HAP-1 (cell line): ENCODE measurements around the gene NR5A2.

ENCODE experiments used
- DNase-seq, 2 experiments: peaks; one replicate each; pipeline ENCODE4 v3.0.0-alpha.2; 2016 to 2020; ENCODE audit warnings: low spot score in 2 of 2
- H3K27me3 ChIP-seq: fragments of 250-450 bp; sonication (Bioruptor Pico); 2 replicates; pipeline ENCODE4 v1.5.1; 2020; ENCODE audit warnings: low read depth, mild to moderate bottlenecking, moderate library complexity
- H3K36me3 ChIP-seq: fragments of 250-450 bp; sonication (Bioruptor Pico); replicated peaks from 2 replicates; pipeline ENCODE4 v1.5.1; 2020; ENCODE audit warnings: mild to moderate bottlenecking
- H3K4me1 ChIP-seq: fragments of 250-450 bp; sonication (Bioruptor Pico); 2 replicates; pipeline ENCODE4 v1.5.1; 2020; ENCODE audit warnings: mild to moderate bottlenecking
- H3K4me3 ChIP-seq: fragments of 250-450 bp; sonication (Bioruptor Pico); 2 replicates; pipeline ENCODE4 v1.5.1; 2020; ENCODE audit warnings: mild to moderate bottlenecking, moderate library complexity
- H3K9me3 ChIP-seq: fragments of 250-450 bp; sonication (Bioruptor Pico); 2 replicates; pipeline ENCODE4 v1.5.1; 2020; ENCODE audit warnings: mild to moderate bottlenecking, moderate library complexity
- in situ Hi-C: fragments of 300-500 bp; cut with MboI; formaldehyde crosslinking; loops from 3 replicates; pipeline ENCODE4 v1.14.3; 2020; ENCODE audit warnings: low sequenced_read_pairs, inconsistent platforms, mixed read lengths

The NR5A2 gene

DNA sequence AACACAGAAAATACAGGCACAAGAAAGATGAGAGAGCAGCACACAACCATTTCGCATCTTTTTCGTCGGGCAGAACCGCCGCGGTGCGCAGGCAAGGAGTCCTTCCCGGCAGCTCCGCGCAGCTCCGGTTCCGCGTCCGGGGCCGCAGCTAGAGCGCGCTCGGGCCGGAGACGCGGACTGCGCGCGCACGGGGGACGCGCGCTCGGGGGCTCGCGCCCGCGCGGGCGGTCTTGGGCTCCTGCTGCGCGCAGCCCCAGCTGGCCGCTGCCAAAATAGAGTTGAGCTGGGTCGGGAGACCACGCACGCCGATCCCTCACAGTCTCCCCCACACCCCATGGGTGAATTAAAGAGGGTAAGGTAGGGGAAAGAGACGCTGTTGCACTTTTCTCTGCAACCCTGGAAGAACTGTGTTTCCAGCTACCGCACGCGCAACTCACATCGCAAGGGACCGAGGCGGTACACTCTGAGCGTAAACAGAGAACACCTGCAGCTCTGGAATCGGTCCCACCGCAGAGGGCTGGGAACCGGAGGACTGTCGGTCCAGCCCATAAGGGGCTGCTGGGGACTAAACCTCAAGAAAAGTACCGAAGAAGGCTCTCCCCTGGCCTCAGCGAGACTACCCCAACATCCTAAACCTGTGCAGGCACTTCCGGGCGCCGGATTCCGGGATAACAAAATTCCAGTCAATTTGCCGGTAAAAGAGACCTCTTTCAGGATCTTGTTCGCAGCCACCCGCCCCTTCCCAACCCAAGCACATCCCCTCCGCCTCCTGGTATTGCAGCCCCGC, 1.7 kb downstream of the NR5A2 start:
- in situ Hi-C loops = no loop called here
- peaks cover 9% of the 10 kb centered on the region for H3K4me1 ChIP-seq
- H3K9me3 ChIP-seq = no peaks in the 10 kb centered on the region
- no peaks in the 10 kb centered on the region for H3K36me3 ChIP-seq
- peak overlapping the region; percentile 43 for H3K4me3 ChIP-seq
- DNase-seq = peak; percentile 43 to 70
- H3K27me3 ChIP-seq = no peaks in the 10 kb centered on the region

DNA sequence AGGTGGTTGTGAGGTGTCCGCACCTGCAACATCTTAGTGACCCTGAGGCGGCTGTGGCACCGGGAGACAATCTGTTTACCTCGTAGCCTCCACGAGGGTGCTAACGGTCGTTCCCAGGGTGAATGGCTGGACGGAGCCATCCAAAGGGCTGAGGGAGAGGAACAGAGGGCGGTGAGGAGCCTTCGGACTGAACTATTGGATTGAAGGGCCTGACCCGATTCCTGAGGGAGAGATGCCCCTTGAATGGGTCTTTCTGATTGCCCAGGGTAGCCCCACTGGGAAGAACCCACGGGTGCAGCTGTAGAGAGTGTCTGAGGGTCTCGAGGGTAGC, 2.3 kb downstream of the NR5A2 start:
- in situ Hi-C loops = loop anchor here (10.0 kb wide), 1 partner anchor 235 kb away; no protein-coding TSS in a partner anchor
- Histone ChIP-seq H3K9me3 (no peaks in the 10 kb centered on the region), H3K36me3 (no peaks in the 10 kb centered on the region), H3K4me1 (peaks cover 9% of the 10 kb centered on the region), H3K4me3 (peak overlapping the region; percentile 43), H3K27me3 (no peaks in the 10 kb centered on the region)
- DNase-seq = no peak

GRCh38 chr1:200030791-200031190, 3.3 kb downstream of the NR5A2 start:
- no peaks in the 10 kb centered on the region for H3K27me3 ChIP-seq
- no peaks in the 10 kb centered on the region for H3K9me3 ChIP-seq
- no peak for DNase-seq
- H3K4me1 ChIP-seq = peaks cover 9% of the 10 kb centered on the region
- H3K4me3 ChIP-seq = no peak overlapping the region
- in situ Hi-C loops = loop anchor here (10.0 kb wide), 1 partner anchor 236 kb away; no protein-coding TSS in a partner anchor
- H3K36me3 ChIP-seq = no peaks in the 10 kb centered on the region

DNA sequence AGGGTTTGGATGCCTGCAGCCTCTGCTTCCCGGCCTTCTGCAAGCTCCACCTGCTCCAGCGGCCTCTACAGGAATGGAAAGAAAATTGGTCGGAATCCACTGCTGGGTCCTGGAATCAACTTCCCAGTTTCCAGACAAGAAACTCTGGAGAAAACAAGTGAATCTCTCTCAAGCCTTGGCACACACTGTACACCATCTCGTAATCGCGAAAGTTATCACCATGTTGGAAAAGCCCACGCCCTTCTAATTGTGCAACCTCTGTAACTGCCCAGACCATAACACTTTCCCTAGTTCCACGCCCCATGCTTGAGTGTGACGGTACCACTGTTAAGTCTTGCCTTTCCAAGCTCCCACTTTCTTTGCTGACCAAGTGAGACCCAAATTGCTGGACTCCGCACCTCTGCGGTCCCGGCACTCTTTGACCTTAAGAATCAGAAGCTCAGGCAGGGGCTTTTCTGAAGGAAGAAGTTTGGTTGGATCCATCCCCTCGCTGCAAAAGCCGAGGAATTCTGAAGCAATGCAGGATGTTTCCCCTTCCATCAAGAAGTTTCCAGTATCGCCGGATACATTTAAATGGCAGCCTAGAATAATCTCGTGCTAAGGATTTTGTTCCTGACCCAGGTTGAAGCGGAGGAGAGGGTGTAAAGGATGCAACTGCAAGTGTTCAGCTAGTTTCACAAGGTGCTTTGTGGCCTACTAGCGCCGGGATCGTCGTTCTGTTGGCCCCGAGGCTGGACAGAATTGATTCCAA, 6.2 kb downstream of the NR5A2 start:
- no peaks in the 10 kb centered on the region for H3K9me3 ChIP-seq
- peaks cover 14% of the 10 kb centered on the region for H3K4me1 ChIP-seq
- no peak for DNase-seq
- no peaks in the 10 kb centered on the region for H3K36me3 ChIP-seq
- in situ Hi-C loops = loop anchor here (10.0 kb wide), 1 partner anchor 239 kb away; no protein-coding TSS in a partner anchor
- H3K4me3 ChIP-seq = no peak overlapping the region
- no peaks in the 10 kb centered on the region for H3K27me3 ChIP-seq

GRCh38 chr1:200034262-200034557, 6.7 kb downstream of the NR5A2 start:
- in situ Hi-C loops = loop anchor here (10.0 kb wide), 1 partner anchor 239 kb away; no protein-coding TSS in a partner anchor
- Histone ChIP-seq H3K9me3 (no peaks in the 10 kb centered on the region), H3K36me3 (no peaks in the 10 kb centered on the region), H3K27me3 (no peaks in the 10 kb centered on the region), H3K4me1 (peaks cover 13% of the 10 kb centered on the region), H3K4me3 (no peak overlapping the region)
- DNase-seq = no peak

DNA sequence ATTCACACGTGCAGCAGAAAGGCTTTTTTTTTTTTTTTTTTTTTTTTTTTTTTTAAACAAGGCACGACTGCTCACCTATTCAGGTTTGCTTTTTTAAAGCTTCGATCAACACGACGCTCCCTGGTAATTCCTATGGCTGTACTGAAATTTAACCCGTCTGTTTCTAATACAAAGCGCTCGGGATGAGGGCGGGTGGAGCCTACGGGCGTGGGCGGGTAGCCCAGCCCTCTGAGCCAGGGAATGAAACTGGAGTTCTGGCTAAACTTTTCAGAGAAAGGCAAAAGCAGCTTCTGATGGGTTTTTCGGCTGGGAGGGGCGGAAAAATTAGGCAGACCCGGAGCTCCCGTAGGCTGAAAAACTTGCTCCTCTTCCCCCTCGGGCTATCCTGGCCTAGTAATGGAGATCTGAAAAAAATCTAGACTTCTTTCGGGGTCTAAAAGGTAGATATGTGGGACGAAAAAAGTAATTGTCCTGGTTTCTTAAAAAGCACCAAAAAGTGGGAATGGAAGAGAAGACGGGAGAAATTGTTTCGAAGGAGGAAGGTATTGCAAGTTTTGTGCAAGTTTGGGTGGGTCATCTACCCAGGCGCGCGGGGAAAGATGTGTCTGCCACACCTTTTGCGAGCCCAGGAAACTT, 7.4 kb downstream of the NR5A2 start:
- Histone ChIP-seq H3K4me1 (peaks cover 13% of the 10 kb centered on the region), H3K36me3 (no peaks in the 10 kb centered on the region), H3K9me3 (no peaks in the 10 kb centered on the region), H3K27me3 (no peaks in the 10 kb centered on the region), H3K4me3 (no peak overlapping the region)
- no peak for DNase-seq
- in situ Hi-C loops = loop anchor here (10.0 kb wide), 1 partner anchor 240 kb away; no protein-coding TSS in a partner anchor

DNA sequence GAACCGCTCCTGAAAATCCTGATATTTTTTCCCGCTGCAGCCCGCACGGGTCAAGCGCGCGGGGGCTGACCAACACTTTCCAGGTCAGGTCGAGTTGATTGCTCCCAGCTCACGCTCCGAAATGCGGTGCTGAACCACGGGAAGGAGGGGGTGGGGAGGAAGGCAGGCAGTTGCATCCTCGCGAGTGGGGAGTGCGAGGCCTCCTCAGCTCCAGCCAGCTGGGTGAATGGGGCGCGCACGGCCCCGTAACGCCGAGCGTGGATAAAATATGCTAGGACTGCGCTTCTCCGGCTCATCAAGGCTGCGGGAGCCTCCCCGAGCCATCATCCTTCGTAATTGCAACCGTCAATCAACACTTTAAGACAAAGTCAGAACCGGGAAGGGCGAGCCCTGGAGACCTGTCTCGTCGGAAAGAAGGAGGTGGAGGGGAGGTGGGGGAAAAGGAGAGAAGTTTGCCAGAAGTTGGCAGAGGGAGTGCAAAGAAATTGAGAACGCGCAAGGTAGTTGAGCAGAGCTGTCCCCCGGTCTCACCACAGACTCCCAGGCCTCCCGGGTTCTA, 8.0 kb downstream of the NR5A2 start:
- H3K27me3 ChIP-seq = no peaks in the 10 kb centered on the region
- no peaks in the 10 kb centered on the region for H3K36me3 ChIP-seq
- in situ Hi-C loops = loop anchor here (10.0 kb wide), 1 partner anchor 241 kb away; no protein-coding TSS in a partner anchor
- H3K4me3 ChIP-seq = no peak overlapping the region
- DNase-seq = no peak
- H3K4me1 ChIP-seq = peaks cover 13% of the 10 kb centered on the region
- no peaks in the 10 kb centered on the region for H3K9me3 ChIP-seq

DNA sequence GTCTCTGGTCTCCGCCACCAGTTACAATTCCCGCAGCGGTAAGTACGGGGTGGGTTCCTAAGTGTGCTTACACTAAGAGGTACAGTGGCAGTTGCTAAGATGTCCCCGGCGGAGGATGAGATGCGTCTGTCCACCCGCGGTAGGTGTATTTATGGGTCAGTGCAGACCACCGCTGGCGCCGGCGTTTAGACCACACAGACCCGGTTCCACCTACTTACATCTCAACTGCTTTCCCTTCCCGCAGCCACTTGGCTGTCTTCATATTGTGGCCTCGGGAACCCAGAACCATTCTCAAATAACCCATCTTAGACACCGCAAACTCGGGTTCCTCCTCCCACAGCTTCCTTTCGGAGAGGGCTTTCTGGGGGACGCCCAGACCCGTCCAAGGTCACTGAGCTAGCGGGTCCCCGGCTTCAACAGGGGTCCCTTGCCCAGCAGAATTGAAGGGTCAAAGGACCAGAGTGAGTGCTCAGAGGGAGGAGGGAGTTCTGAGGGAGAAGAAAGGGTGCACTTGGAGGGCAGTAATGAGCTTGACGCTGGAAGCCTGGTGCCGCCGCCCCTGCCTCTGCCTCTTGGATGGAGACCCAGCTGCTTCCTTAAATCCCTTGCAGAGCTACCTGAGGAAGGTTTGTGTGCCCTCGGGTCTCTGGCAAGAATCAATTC, 8.6 kb downstream of the NR5A2 start:
- DNase-seq = no peak
- Histone ChIP-seq H3K4me3 (no peak overlapping the region), H3K36me3 (no peaks in the 10 kb centered on the region), H3K27me3 (no peaks in the 10 kb centered on the region), H3K9me3 (no peaks in the 10 kb centered on the region), H3K4me1 (peaks cover 13% of the 10 kb centered on the region)
- in situ Hi-C loops = loop anchor here (10.0 kb wide), 1 partner anchor 241 kb away; no protein-coding TSS in a partner anchor

DNA sequence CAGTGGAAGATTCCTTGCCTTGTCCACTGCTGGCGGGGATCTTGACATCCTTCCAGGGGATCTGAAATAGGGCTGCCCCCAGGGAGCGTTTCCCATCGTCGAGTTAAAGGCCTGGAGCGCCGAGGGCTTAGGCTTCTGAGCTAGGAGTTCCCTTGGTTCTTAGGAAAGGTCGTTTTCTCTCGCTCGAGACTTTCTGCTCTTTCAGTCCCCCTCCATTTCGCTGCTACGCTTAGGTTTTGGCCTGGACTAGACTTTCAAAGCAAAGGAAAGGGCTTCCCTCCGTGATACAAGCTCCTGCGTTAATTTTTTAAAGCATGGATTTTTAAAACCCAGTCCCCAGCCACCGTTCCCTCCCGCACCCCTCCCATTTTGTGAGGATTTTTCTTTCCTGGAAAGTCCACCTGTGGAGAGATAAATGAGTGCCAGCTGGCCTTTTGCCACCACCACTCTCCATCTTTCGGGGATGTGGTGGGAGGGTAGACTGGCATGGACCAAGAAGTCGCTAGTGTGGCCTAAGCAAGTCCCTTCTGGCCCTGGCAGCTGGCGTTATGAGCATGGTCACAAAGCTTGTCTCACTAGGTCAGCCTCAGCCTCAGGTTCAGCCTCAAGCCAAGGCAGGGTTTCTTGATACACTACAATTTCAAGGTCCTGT, 9.2 kb downstream of the NR5A2 start:
- in situ Hi-C loops = loop anchor here (10.0 kb wide), 1 partner anchor 242 kb away; no protein-coding TSS in a partner anchor
- peaks cover 15% of the 10 kb centered on the region for H3K4me1 ChIP-seq

DNA sequence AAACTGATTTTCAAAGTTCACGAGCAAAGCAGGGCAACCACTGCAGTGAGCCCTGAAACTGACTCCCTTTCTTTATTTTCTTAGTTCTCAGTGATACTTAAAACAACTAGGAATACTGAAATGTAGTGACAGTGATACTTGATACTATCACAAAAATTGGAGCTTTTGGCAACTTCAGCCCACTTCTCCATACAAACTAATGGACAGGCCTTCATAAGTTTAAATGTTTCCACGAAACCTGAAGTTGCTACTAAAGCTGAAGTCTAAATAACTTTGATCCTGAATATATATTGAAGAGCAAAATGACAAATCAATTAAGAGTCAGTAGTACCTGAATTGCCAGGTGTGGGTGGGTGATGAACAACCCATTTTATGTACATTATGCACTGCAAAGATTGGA, 10.0 kb downstream of the NR5A2 start:
- no peak for DNase-seq
- in situ Hi-C loops = loop anchor here (10.0 kb wide), 1 partner anchor 243 kb away; no protein-coding TSS in a partner anchor
- Histone ChIP-seq H3K4me3 (no peak overlapping the region), H3K9me3 (no peaks in the 10 kb centered on the region), H3K27me3 (no peaks in the 10 kb centered on the region), H3K36me3 (no peaks in the 10 kb centered on the region), H3K4me1 (peaks cover 18% of the 10 kb centered on the region)

More for the DNA sequence above, 9.2 kb downstream of the NR5A2 start:
- H3K36me3 ChIP-seq = no peaks in the 10 kb centered on the region
- no peak overlapping the region for H3K4me3 ChIP-seq
- DNase-seq = no peak
- H3K27me3 ChIP-seq = no peaks in the 10 kb centered on the region
- no peaks in the 10 kb centered on the region for H3K9me3 ChIP-seq

DNA sequence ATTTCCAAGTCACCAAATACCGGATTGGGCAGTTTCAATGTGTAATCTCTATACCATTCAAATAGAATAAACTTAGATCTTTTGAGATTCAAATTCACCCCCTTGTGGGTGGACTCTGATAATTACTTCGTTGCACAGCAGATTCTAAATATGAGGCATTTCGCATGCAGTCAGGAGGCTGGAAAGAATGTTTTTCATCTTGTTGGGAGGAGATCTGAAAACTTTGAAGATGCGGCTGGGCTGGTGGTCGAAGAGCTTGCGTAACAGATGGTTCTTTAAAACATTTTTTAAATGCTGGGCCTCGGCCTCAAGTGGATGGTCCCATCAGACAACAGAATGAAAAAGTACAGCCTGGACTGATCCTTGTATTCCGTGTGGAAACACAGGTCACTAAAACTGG, 10.4 kb downstream of the NR5A2 start:
- in situ Hi-C loops = loop anchor here (10.0 kb wide), 1 partner anchor 243 kb away; no protein-coding TSS in a partner anchor
- Histone ChIP-seq H3K4me3 (peak overlapping the region; percentile 78), H3K4me1 (peaks cover 18% of the 10 kb centered on the region), H3K9me3 (no peaks in the 10 kb centered on the region), H3K27me3 (no peaks in the 10 kb centered on the region), H3K36me3 (no peaks in the 10 kb centered on the region)
- peak; percentile 46 to 81 for DNase-seq

DNA sequence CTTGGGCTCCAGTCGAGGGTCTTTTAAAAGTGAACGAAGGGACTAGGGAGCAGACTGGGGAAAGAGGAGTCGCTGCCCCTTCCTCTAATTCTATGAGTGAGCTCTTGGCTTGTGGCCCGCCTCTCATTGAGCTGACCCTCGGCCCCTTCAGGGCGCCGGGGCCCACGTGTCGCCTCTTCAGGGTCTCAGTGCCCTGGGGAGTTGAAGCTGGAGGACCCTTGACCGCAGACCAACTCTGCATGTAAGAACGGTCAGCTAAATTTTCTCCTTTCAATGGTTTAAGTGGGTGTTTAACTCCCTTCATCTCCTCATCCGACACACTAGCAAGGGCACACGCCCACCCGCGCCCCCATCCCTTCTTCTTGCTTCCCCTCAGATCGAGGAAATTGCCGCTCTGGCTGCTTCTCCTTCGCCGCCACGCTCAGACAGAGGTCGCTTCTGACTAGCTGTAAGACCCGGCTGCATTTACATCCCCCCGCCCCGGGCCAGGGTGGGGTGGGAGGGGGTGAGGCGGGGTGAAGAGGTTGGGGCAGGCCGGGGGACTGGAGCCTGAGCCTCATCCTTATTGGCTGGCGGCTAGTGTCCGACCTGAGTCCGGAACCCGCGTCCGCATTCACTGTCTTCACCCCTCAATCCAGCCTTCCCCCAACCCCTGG, 10.9 kb downstream of the NR5A2 start:
- H3K4me1 ChIP-seq = peaks cover 20% of the 10 kb centered on the region
- H3K36me3 ChIP-seq = no peaks in the 10 kb centered on the region
- no peaks in the 10 kb centered on the region for H3K9me3 ChIP-seq
- H3K4me3 ChIP-seq = peak overlapping the region; percentile 78
- peak; percentile 75 to 90 for DNase-seq
- in situ Hi-C loops = loop anchor here (10.0 kb wide), 1 partner anchor 244 kb away; no protein-coding TSS in a partner anchor
- H3K27me3 ChIP-seq = no peaks in the 10 kb centered on the region
